ENCODE measurements around the gene GRAMD2B.

GRAMD2B gene

DNA sequence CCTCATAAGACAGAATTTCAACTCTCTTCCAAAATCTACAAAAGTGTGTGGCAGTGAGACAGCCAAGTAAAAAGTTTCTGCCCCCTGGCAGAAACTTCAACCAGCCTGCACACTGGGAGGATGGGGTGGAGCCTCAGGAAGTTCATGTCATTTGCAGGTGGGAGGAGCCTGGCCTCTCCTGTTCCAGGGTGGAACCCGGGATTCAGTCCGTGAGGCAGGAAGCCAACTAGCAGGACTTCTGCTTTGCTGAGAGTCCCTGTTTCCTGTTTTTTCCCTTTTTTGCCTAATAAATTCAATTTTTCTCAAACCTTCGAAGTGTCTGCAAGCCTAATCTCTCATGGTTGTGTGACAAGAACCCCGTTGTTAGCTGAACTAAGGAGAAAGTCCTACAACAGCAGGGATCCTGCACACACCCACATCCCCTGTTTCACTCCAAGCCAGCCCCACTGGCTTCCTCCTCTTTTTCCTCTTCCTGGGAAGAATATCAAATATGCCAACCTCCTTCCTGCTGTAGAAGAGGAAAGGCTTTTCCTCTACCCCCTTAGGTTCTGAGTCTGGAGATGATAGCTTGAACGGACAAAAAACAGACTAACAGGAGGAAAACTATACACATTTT is 102.5 kb downstream of the GRAMD2B start:
- Histone ChIP-seq H3K9ac (ENCODE audit: low read depth in 1 of 2, low read length in 2 of 2) (peak overlapping the region in 1 of 2 donors; percentile 11), H3K27ac (ENCODE audit: low read depth, low read length) (no peak overlapping the region), H3K9me3 (ENCODE audit: control insufficient read depth in 1 of 2, low read length in 2 of 2) (no peaks in the 10 kb centered on the region), H3K27me3 (ENCODE audit: control insufficient read depth in 1 of 2, insufficient read depth in 2 of 2, low read length in 2 of 2) (no peaks in the 10 kb centered on the region), H3K36me3 (ENCODE audit: control insufficient read depth in 1 of 2, insufficient read depth in 2 of 2, low read length in 2 of 2) (no peaks in the 10 kb centered on the region), H3K4me1 (ENCODE audit: control insufficient read depth in 1 of 2, insufficient read depth in 2 of 2, low read length in 2 of 2) (peaks cover 0 to 5% of the 10 kb centered on the region in 2 donors), H3K4me3 (ENCODE audit: low read depth in 1 of 2, low read length in 2 of 2) (no peak overlapping the region)

- no peak overlapping the region for H3K9ac ChIP-seq (ENCODE audit: low read depth in 1 of 2, low read length in 2 of 2)
- no peaks in the 10 kb centered on the region for H3K27me3 ChIP-seq (ENCODE audit: control insufficient read depth in 1 of 2, insufficient read depth in 2 of 2, low read length in 2 of 2)
- no peaks in the 10 kb centered on the region for H3K36me3 ChIP-seq (ENCODE audit: control insufficient read depth in 1 of 2, insufficient read depth in 2 of 2, low read length in 2 of 2)
- no peak overlapping the region for H3K4me3 ChIP-seq (ENCODE audit: low read depth in 1 of 2, low read length in 2 of 2)
- no peak overlapping the region for H3K27ac ChIP-seq (ENCODE audit: low read depth, low read length)
- no peaks in the 10 kb centered on the region for H3K9me3 ChIP-seq (ENCODE audit: control insufficient read depth in 1 of 2, low read length in 2 of 2)
- peaks cover 0 to 5% of the 10 kb centered on the region in 2 donors for H3K4me1 ChIP-seq (ENCODE audit: control insufficient read depth in 1 of 2, insufficient read depth in 2 of 2, low read length in 2 of 2)
These were observed 103.3 kb downstream of the GRAMD2B start for GRCh38 chr5:126526493-126526892.

GRCh38 chr5:126527158-126527557 is 103.9 kb downstream of the GRAMD2B start:
- Histone ChIP-seq H3K4me1 (ENCODE audit: control insufficient read depth in 1 of 2, insufficient read depth in 2 of 2, low read length in 2 of 2) (peaks cover 0 to 5% of the 10 kb centered on the region in 2 donors), H3K9ac (ENCODE audit: low read depth in 1 of 2, low read length in 2 of 2) (no peak overlapping the region), H3K27me3 (ENCODE audit: control insufficient read depth in 1 of 2, insufficient read depth in 2 of 2, low read length in 2 of 2) (no peaks in the 10 kb centered on the region), H3K27ac (ENCODE audit: low read depth, low read length) (no peak overlapping the region), H3K9me3 (ENCODE audit: control insufficient read depth in 1 of 2, low read length in 2 of 2) (no peaks in the 10 kb centered on the region), H3K36me3 (ENCODE audit: control insufficient read depth in 1 of 2, insufficient read depth in 2 of 2, low read length in 2 of 2) (no peaks in the 10 kb centered on the region), H3K4me3 (ENCODE audit: low read depth in 1 of 2, low read length in 2 of 2) (no peak overlapping the region)

DNA sequence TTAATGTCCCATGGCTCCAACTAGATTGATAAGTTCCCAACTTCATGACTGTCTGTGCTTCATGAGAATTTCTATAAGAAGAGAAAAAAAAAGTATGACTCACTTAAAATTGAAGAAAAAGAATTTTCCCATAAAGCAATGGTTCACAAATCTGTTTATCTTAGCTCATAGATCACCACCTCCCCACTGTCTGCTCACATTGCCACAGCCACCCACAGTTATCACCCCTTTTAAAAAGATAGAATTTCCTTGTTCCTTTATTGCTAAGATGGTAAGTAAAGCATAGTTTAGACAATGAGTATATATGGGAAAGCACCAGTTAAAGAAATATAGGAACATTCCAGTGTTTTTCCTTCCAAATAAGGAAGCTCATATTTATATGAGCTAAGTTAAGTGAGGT is 104.7 kb downstream of the GRAMD2B start:
- Histone ChIP-seq H3K4me1 (ENCODE audit: control insufficient read depth in 1 of 2, insufficient read depth in 2 of 2, low read length in 2 of 2) (peaks cover 0 to 5% of the 10 kb centered on the region in 2 donors), H3K9me3 (ENCODE audit: control insufficient read depth in 1 of 2, low read length in 2 of 2) (no peaks in the 10 kb centered on the region), H3K4me3 (ENCODE audit: low read depth in 1 of 2, low read length in 2 of 2) (no peak overlapping the region), H3K36me3 (ENCODE audit: control insufficient read depth in 1 of 2, insufficient read depth in 2 of 2, low read length in 2 of 2) (no peaks in the 10 kb centered on the region), H3K9ac (ENCODE audit: low read depth in 1 of 2, low read length in 2 of 2) (no peak overlapping the region), H3K27ac (ENCODE audit: low read depth, low read length) (no peak overlapping the region), H3K27me3 (ENCODE audit: control insufficient read depth in 1 of 2, insufficient read depth in 2 of 2, low read length in 2 of 2) (no peaks in the 10 kb centered on the region)

GRCh38 chr5:126531543-126532120 is 108.4 kb downstream of the GRAMD2B start:
- Histone ChIP-seq H3K27me3 (ENCODE audit: control insufficient read depth in 1 of 2, insufficient read depth in 2 of 2, low read length in 2 of 2) (no peaks in the 10 kb centered on the region), H3K4me3 (ENCODE audit: low read depth in 1 of 2, low read length in 2 of 2) (no peak overlapping the region), H3K36me3 (ENCODE audit: control insufficient read depth in 1 of 2, insufficient read depth in 2 of 2, low read length in 2 of 2) (no peaks in the 10 kb centered on the region), H3K4me1 (ENCODE audit: control insufficient read depth in 1 of 2, insufficient read depth in 2 of 2, low read length in 2 of 2) (no peaks in the 10 kb centered on the region), H3K9ac (ENCODE audit: low read depth in 1 of 2, low read length in 2 of 2) (no peak overlapping the region), H3K27ac (ENCODE audit: low read depth, low read length) (no peak overlapping the region), H3K9me3 (ENCODE audit: control insufficient read depth in 1 of 2, low read length in 2 of 2) (no peaks in the 10 kb centered on the region)

GRCh38 chr5:126534553-126534952 is 111.3 kb downstream of the GRAMD2B start:
- peaks cover 0 to 4% of the 10 kb centered on the region in 2 donors for H3K4me1 ChIP-seq (ENCODE audit: control insufficient read depth in 1 of 2, insufficient read depth in 2 of 2, low read length in 2 of 2)

DNA sequence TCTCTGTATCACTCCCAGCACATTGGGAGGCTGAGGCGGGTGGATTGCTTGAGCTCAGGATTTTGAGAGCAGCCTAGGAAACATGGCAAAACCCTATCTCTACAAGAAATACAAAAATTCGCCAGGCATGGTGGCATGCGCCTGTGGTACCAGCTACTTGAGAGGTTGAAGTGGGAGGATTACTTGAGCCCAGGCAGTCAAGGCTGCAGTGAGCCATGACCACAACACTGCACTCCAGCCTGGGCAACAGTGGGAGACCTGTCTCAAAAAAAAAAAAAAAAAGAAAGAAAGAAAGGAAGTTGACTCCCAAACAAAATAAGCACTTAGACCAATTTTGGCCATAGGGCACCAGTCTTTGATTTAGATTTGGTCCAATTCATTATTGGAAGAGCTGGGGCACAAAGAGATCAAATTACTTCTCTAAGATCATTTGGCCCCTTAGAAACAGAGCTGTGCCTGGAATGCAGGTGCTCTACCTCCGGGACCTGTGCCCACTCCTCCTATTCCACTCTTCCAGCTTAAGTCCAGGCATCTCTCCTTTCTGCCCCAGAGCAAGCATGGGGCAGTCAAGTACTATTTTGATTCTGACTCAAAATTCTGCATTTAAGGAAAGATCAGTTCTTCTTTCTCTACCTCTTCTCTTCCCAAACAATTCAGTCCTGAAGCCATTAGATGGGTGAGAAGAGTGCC is 112.8 kb downstream of the GRAMD2B start:
- H3K27ac ChIP-seq (ENCODE audit: low read depth, low read length) = no peak overlapping the region
- no peak overlapping the region for H3K4me3 ChIP-seq (ENCODE audit: low read depth in 1 of 2, low read length in 2 of 2)
- H3K27me3 ChIP-seq (ENCODE audit: control insufficient read depth in 1 of 2, insufficient read depth in 2 of 2, low read length in 2 of 2) = no peaks in the 10 kb centered on the region
- no peaks in the 10 kb centered on the region for H3K9me3 ChIP-seq (ENCODE audit: control insufficient read depth in 1 of 2, low read length in 2 of 2)
- H3K9ac ChIP-seq (ENCODE audit: low read depth in 1 of 2, low read length in 2 of 2) = no peak overlapping the region
- no peaks in the 10 kb centered on the region for H3K36me3 ChIP-seq (ENCODE audit: control insufficient read depth in 1 of 2, insufficient read depth in 2 of 2, low read length in 2 of 2)
- peaks cover 0 to 4% of the 10 kb centered on the region in 2 donors for H3K4me1 ChIP-seq (ENCODE audit: control insufficient read depth in 1 of 2, insufficient read depth in 2 of 2, low read length in 2 of 2)

More at GRCh38 chr5:126534553-126534952, 111.3 kb downstream of the GRAMD2B start:
- H3K9ac ChIP-seq (ENCODE audit: low read depth in 1 of 2, low read length in 2 of 2) = no peak overlapping the region
- H3K4me3 ChIP-seq (ENCODE audit: low read depth in 1 of 2, low read length in 2 of 2) = no peak overlapping the region
- H3K27ac ChIP-seq (ENCODE audit: low read depth, low read length) = no peak overlapping the region
- no peaks in the 10 kb centered on the region for H3K36me3 ChIP-seq (ENCODE audit: control insufficient read depth in 1 of 2, insufficient read depth in 2 of 2, low read length in 2 of 2)
- H3K9me3 ChIP-seq (ENCODE audit: control insufficient read depth in 1 of 2, low read length in 2 of 2) = no peaks in the 10 kb centered on the region
- H3K27me3 ChIP-seq (ENCODE audit: control insufficient read depth in 1 of 2, insufficient read depth in 2 of 2, low read length in 2 of 2) = no peaks in the 10 kb centered on the region

- H3K4me1 ChIP-seq (ENCODE audit: control insufficient read depth in 1 of 2, insufficient read depth in 2 of 2, low read length in 2 of 2) = peaks cover 0 to 4% of the 10 kb centered on the region in 2 donors
- H3K27me3 ChIP-seq (ENCODE audit: control insufficient read depth in 1 of 2, insufficient read depth in 2 of 2, low read length in 2 of 2) = no peaks in the 10 kb centered on the region
- H3K4me3 ChIP-seq (ENCODE audit: low read depth in 1 of 2, low read length in 2 of 2) = no peak overlapping the region
- no peaks in the 10 kb centered on the region for H3K36me3 ChIP-seq (ENCODE audit: control insufficient read depth in 1 of 2, insufficient read depth in 2 of 2, low read length in 2 of 2)
- no peaks in the 10 kb centered on the region for H3K9me3 ChIP-seq (ENCODE audit: control insufficient read depth in 1 of 2, low read length in 2 of 2)
- no peak overlapping the region for H3K27ac ChIP-seq (ENCODE audit: low read depth, low read length)
- no peak overlapping the region for H3K9ac ChIP-seq (ENCODE audit: low read depth in 1 of 2, low read length in 2 of 2)
These were observed 113.7 kb downstream of the GRAMD2B start for GRCh38 chr5:126536874-126537273.

DNA sequence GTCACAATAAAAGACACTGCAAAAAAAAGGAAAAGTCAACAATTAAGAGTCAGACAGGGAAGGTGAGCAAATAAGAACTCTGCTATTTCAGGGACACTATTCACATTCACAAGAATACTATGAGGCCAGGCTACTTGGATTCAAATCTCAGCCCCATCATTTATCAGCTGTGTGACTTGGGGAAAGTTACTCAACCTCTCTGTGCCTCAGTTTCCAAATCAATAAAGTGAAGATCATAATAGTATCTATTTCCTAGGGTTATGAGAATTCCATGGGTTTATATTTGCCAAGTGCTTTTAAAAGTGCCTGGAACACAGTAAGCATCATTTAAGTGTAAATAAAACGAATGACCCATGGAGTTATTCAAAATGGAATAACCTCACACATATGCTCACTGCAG is 115.4 kb downstream of the GRAMD2B start:
- peaks cover 7% of the 10 kb centered on the region in 2 donors for H3K4me1 ChIP-seq (ENCODE audit: control insufficient read depth in 1 of 2, insufficient read depth in 2 of 2, low read length in 2 of 2)
- no peaks in the 10 kb centered on the region for H3K27me3 ChIP-seq (ENCODE audit: control insufficient read depth in 1 of 2, insufficient read depth in 2 of 2, low read length in 2 of 2)
- H3K9me3 ChIP-seq (ENCODE audit: control insufficient read depth in 1 of 2, low read length in 2 of 2) = no peaks in the 10 kb centered on the region
- no peak overlapping the region for H3K9ac ChIP-seq (ENCODE audit: low read depth in 1 of 2, low read length in 2 of 2)
- H3K36me3 ChIP-seq (ENCODE audit: control insufficient read depth in 1 of 2, insufficient read depth in 2 of 2, low read length in 2 of 2) = no peaks in the 10 kb centered on the region
- H3K27ac ChIP-seq (ENCODE audit: low read depth, low read length) = no peak overlapping the region
- H3K4me3 ChIP-seq (ENCODE audit: low read depth in 1 of 2, low read length in 2 of 2) = no peak overlapping the region

DNA sequence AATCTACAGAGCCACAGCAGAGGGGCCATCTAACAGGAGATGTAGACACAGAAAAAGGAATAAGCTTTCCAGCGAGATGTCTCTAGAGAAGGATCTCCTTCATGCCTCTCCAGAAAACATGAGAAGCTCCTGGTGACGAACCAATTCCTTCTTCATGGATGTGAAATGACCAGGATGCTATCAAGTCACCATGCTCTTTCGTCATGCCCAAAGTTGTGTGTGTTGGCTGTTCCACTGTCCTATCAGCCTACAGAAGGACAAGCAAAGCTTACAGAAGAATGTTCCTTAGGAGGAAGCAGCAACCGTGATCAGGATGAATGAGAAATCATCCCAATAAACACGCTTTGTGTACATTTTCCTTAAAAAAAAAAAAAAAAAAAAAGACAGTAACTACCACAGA is 117.4 kb downstream of the GRAMD2B start:
- no peaks in the 10 kb centered on the region for H3K36me3 ChIP-seq (ENCODE audit: control insufficient read depth in 1 of 2, insufficient read depth in 2 of 2, low read length in 2 of 2)
- no peak overlapping the region for H3K27ac ChIP-seq (ENCODE audit: low read depth, low read length)
- H3K4me1 ChIP-seq (ENCODE audit: control insufficient read depth in 1 of 2, insufficient read depth in 2 of 2, low read length in 2 of 2) = peaks cover 8 to 11% of the 10 kb centered on the region in 2 donors
- H3K9me3 ChIP-seq (ENCODE audit: control insufficient read depth in 1 of 2, low read length in 2 of 2) = no peaks in the 10 kb centered on the region
- no peak overlapping the region for H3K4me3 ChIP-seq (ENCODE audit: low read depth in 1 of 2, low read length in 2 of 2)
- H3K27me3 ChIP-seq (ENCODE audit: control insufficient read depth in 1 of 2, insufficient read depth in 2 of 2, low read length in 2 of 2) = no peaks in the 10 kb centered on the region
- H3K9ac ChIP-seq (ENCODE audit: low read depth in 1 of 2, low read length in 2 of 2) = no peak overlapping the region

All from duodenal mucosa (tissue), 2 donors.